Aorta (tissue), 5 donors: ENCODE results near the gene RTBDN. TPM values are rescaled to one million over a fixed set of nuclear protein-coding genes. Genes with fewer than 3 reads are reported as not detected.
"Not testable (repeated sequence)": the region's sequence is repeated elsewhere in the genome, so short reads cannot be mapped to it uniquely, and the experiment has no call there.

Experiments used
- ATAC-seq: fragments of 200-7000 bp; cut with Tn5 transposase; one replicate; pipeline ENCODE4 v1.9.1; 2022; ENCODE audit warnings: moderate library complexity; ENCODE audit not compliant: low FRiP score
- DNase-seq, 2 donors: peaks; one replicate each; pipeline ENCODE4 v3.0.0-alpha.2; 2020
- H3K27ac ChIP-seq, 2 donors: one replicate each; pipeline ENCODE4 v1.5.1; 2013; ENCODE audit warnings: low read length in 2 of 2, mild to moderate bottlenecking in 2 of 2, moderate library complexity in 2 of 2, control low read depth in 1 of 2, inconsistent platforms in 1 of 2, low read depth in 1 of 2
- H3K27me3 ChIP-seq, 2 donors: one replicate each; pipeline ENCODE4 v1.6.1; 2013; ENCODE audit warnings: control low read depth in 1 of 2, low read length in 1 of 2, mild to moderate bottlenecking in 1 of 2, moderate library complexity in 1 of 2; ENCODE audit not compliant: insufficient read depth in 2 of 2, control insufficient read depth in 1 of 2
- H3K36me3 ChIP-seq, 2 donors: one replicate each; pipeline ENCODE4 v1.6.1; 2013; ENCODE audit warnings: control low read depth in 1 of 2, low read length in 1 of 2, mild to moderate bottlenecking in 1 of 2; ENCODE audit not compliant: insufficient read depth in 2 of 2, control insufficient read depth in 1 of 2
- H3K4me1 ChIP-seq, 2 donors: one replicate each; pipeline ENCODE4 v1.6.1; 2013; ENCODE audit warnings: low read length in 2 of 2, control low read depth in 1 of 2, mild to moderate bottlenecking in 1 of 2, moderate library complexity in 1 of 2; ENCODE audit not compliant: insufficient read depth in 2 of 2, control insufficient read depth in 1 of 2
- H3K4me3 ChIP-seq, 2 donors: one replicate each; pipeline ENCODE4 v1.5.1; 2013; ENCODE audit warnings: low read length in 2 of 2, control low read depth in 1 of 2, mild to moderate bottlenecking in 1 of 2
- H3K9me3 ChIP-seq: one replicate; pipeline ENCODE4 v1.6.1; 2013; ENCODE audit warnings: mild to moderate bottlenecking, low read length; ENCODE audit not compliant: control insufficient read depth
- WGBS, 2 donors: extraction: QIAGEN DNeasy Blood & Tissue Kit; methylation state at CpG; one replicate each; pipeline ENCODE4 v1.1.7; 2013; 5-methylcytosine and 5-hydroxymethylcytosine counted together
- intact Hi-C, 2 donors: fragments of 100-400 bp; cut with DNase I; formaldehyde crosslinking; loops; one replicate each; pipeline versions ENCODE4 v1.14.2 to v1.15.0; 2022
- polyA plus RNA-seq, 2 donors: library from polyadenylated mRNA; stranded (reverse); fragments of 200-250 nt; gene quantifications; one replicate each; pipeline ENCODE4 v1.2.3, GENCODE V29; 2013
- total RNA-seq, 2 donors: library from RNA; stranded (reverse); fragmentation: NEBNext Ultra II Directional; extraction: Animal tissue kit (Norgen Biotek cat#: 25700); gene quantifications; one replicate each; pipeline ENCODE4 v1.2.1, GENCODE V29; 2021
- donor health status: healthy with polysubstance abuse.
- donor health status: Bipolar disorder and iron deficiency.
- donor health status: DM: no; HTN: no; CAD: no.
- donor health status: DM: no; HTN: no; CAD: no.
- donor health status: DM: yes; HTN: yes; CAD: no.

RTBDN gene
- total and polyA plus RNA-seq, 4 donors = 2.0 TPM; not detected in 3

DNA sequence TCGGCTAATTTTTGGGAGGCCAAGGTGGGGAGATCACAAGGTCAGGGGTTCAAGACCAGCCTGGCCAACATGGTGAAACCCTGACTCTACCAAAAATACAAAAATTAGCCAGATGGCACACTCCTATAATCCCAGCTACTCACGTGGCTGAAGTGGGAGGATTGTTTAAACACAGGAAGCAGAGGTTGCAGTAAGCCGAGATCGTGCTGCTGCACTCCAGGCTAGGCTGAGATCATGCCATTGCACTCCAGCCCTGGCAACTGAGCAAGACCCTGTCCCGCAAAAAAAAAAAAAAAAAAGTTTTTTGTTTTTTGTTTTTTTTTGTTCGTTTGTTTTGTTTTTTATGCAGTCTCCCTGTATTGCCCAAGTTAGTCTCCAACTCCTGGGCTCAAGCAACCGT is 25.2 kb upstream of the RTBDN start:
- Histone ChIP-seq H3K27ac (no peak overlapping the region), H3K27me3 (no peaks in the 10 kb centered on the region), H3K4me1 (no peaks in the 10 kb centered on the region), H3K36me3 (no peaks in the 10 kb centered on the region), H3K4me3 (no peak overlapping the region), H3K9me3 (no peaks in the 10 kb centered on the region)
- ATAC-seq (no peak), DNase-seq (no peak)
- intact Hi-C loops = no loop called here
- 51 to 61% methylated on average over 7 of the region's 7 CpGs for WGBS, 2 donors

DNA sequence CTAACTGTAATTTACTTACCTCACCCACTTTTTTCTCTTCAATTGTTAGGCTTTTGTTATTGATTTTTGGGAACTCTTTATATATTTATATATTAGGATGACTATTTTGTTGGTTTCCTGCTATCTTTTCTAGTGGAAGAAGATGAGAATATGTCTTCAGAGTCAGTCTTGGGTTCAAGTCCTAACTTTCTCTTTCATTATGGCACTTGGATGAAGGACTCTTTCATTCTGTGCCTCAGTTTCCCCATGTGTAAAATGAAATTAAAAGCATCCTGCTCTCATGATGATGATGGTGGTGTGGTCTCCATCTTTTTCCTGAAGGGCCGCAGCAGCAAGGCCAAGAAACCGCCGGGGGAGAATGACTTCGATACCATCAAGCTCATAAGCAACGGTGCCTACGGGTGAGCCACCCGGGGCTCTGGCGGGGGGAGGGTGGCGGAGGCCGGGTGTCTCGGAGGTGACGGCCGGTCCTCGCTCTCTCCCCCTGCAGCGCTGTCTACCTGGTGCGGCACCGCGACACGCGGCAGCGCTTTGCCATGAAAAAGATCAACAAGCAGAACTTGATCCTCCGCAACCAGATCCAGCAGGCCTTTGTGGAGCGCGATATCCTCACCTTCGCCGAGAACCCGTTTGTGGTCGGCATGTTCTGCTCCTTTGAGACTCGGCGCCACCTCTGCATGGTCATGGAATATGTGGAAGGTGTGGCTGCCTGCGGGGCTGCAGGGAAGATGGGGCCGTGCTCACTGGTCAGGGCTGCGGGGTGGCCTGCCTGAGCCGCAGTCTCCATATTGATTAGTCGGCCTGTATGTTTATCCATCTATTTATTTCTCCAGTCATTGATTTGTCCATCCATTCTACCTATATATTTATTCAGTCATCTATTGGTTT is 23.9 kb upstream of the RTBDN start:
- intact Hi-C loops = no loop called here
- Histone ChIP-seq H3K4me3 (no peak overlapping the region), H3K27me3 (no peaks in the 10 kb centered on the region), H3K36me3 (no peaks in the 10 kb centered on the region), H3K4me1 (no peaks in the 10 kb centered on the region), H3K9me3 (no peaks in the 10 kb centered on the region), H3K27ac (no peak overlapping the region)
- 94% methylated on average over 35 of the region's 35 CpGs for WGBS, 2 donors
- ATAC-seq = no peak
- no peak for DNase-seq

DNA sequence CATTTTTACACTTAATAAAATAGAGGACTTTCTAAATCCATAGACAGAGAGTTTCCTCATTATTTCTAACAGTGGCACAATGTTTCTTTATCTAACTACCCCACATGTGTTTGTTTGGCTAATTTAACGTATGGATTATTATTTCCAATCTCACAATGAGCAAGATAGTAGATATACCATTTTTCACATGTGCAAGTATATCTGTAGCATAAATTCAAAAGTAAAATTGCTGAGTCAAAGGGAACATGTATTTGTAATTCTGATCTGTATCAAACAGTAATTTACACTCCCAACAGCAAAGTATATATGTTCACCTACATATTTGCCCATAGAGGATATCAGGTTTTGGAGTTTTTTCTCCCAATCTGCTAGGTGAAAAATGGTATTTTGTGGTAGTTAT is 22.3 kb upstream of the RTBDN start:
- Histone ChIP-seq H3K27me3 (no peaks in the 10 kb centered on the region), H3K36me3 (no peaks in the 10 kb centered on the region), H3K9me3 (no peaks in the 10 kb centered on the region), H3K27ac (no peak overlapping the region), H3K4me1 (no peaks in the 10 kb centered on the region), H3K4me3 (no peak overlapping the region)
- ATAC-seq = no peak
- intact Hi-C loops = no loop called here
- no peak for DNase-seq
- 52 to 67% methylated on average over 1 of the region's 1 CpG for WGBS, 2 donors

DNA sequence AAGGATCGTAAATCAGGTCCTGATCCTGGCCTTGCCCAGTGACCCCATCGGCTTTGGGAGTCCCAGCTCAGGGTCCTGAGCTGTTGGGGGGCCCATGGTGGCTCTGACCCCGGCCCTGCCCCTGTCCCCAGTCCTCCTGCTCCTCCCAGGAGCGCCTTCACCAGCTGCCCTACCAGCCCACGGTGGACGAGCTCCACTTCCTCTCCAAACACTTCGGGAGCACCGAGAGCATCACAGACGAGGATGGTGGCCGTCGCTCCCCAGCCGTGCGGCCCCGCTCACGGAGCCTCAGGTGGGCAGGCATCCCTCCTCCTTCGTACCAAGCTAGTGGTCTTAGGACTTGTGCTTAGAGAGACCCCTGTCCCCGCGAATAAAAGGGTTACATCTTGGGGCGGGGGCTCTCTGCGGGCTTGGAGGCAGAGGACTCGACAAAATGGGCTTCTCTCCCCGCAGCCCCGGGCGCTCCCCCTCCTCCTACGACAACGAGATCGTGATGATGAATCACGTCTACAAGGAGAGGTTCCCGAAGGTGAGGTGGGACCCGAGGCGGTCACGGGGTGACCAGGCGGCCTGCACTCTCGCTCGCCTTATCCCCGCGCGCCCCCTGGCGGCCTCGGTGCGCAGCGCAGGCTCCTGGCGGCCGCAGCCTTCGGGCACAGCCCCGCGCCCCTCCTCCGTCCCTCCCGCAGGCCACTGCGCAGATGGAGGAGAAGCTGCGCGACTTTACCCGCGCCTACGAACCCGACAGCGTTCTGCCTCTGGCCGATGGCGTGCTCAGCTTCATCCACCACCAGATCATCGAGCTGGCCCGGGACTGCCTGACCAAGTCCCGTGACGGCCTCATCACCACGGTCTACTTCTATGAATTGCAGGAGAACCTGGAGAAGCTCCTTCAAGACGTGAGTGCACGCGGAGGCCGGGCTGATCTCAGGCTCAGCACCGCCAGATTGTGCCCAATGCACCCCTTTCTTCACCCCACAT is 13.1 kb upstream of the RTBDN start:
- peak; percentile 94 for ATAC-seq
- H3K27me3 ChIP-seq = no peaks in the 10 kb centered on the region
- H3K9me3 ChIP-seq = no peaks in the 10 kb centered on the region
- intact Hi-C loops = loop anchor here (1.0 to 10.0 kb wide), 4 partner anchors 75 to 173 kb away; no protein-coding TSS in a partner anchor
- H3K4me1 ChIP-seq = no peaks in the 10 kb centered on the region
- H3K4me3 ChIP-seq = no peak overlapping the region
- peak; percentile 90 to 96 for DNase-seq
- WGBS, 2 donors = 12 to 13% methylated on average over 61 to 69 of the region's 69 CpGs
- no peaks in the 10 kb centered on the region for H3K36me3 ChIP-seq
- no peak overlapping the region for H3K27ac ChIP-seq

- H3K9me3 ChIP-seq, H3K27me3 ChIP-seq, DNase-seq, H3K36me3 ChIP-seq, H3K27ac ChIP-seq, ATAC-seq, H3K4me1 ChIP-seq, H3K4me3 ChIP-seq: not testable (repeated sequence)
- 79 to 85% methylated on average over 7 of the region's 7 CpGs for WGBS, 2 donors
- intact Hi-C loops = loop anchor here (1.0 to 10.0 kb wide), 4 partner anchors 74 to 172 kb away; no protein-coding TSS in a partner anchor
Measured at GRCh38 chr19:12846613-12847012, 12.2 kb upstream of the RTBDN start.

DNA sequence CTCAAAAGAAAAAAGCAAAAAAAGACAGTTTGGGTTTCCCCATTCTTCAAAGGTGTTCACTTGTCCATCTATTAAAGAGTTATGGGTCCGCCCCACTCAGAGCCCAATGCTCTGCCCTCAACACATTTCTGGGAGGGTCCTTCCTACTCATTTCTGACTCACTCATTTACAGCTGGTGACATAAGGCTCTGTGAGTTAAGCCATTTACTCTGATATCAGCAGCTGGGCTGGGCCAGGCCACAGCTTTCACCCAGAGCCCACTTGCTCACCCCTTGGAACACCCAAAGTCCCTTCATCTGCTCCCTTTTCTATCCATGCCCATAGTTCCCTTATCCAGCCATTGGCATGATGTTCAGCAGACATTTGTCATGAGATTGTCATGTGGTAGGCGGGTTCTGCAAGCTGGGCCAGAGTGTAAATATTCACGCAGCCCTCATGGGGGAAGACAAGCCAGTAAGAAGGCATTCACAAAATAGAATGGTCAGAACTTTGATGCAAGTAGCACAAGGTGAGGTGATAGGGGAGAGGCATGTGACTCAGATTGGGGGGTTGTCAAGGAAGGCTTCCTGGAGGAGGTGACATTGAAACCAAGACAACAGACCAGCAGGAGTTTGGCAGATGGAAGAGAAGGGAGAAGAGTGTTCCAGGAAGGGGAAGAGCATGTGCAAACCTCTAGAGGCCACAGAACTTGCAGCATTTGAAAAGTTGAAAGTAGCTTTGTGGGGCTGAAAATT is 9.8 kb upstream of the RTBDN start:
- Histone ChIP-seq H3K27me3 (no peaks in the 10 kb centered on the region), H3K9me3 (no peaks in the 10 kb centered on the region), H3K27ac (no peak overlapping the region), H3K36me3 (no peaks in the 10 kb centered on the region), H3K4me1 (no peaks in the 10 kb centered on the region), H3K4me3 (no peak overlapping the region)
- intact Hi-C loops = loop anchor here (5.0 to 10.0 kb wide), 2 partner anchors 37 to 169 kb away; partner anchors contain the start of gene RNASEH2A (in 1 of the 2)
- no peak for DNase-seq
- ATAC-seq = no peak
- 66 to 70% methylated on average over 3 of the region's 3 CpGs for WGBS, 2 donors

- H3K4me1 ChIP-seq = no peaks in the 10 kb centered on the region
- no peak overlapping the region for H3K4me3 ChIP-seq
- no peaks in the 10 kb centered on the region for H3K36me3 ChIP-seq
- 77 to 81% methylated on average over 11 of the region's 11 CpGs for WGBS, 2 donors
- H3K27ac ChIP-seq = no peak overlapping the region
- no peak for DNase-seq
- ATAC-seq = no peak
- H3K9me3 ChIP-seq = no peaks in the 10 kb centered on the region
- intact Hi-C loops = loop anchor here (5.0 to 10.0 kb wide), 2 partner anchors 36 to 169 kb away; partner anchors contain the start of gene RNASEH2A (in 1 of the 2)
- no peaks in the 10 kb centered on the region for H3K27me3 ChIP-seq
Measured at GRCh38 chr19:12843328-12843727, 8.9 kb upstream of the RTBDN start.

- H3K27me3 ChIP-seq = no peaks in the 10 kb centered on the region
- ATAC-seq = no peak
- 93 to 94% methylated on average over 18 of the region's 18 CpGs for WGBS, 2 donors
- H3K4me3 ChIP-seq = no peak overlapping the region
- H3K4me1 ChIP-seq = no peaks in the 10 kb centered on the region
- no peaks in the 10 kb centered on the region for H3K9me3 ChIP-seq
- no peak for DNase-seq
- intact Hi-C loops = loop anchor here (5.0 to 10.0 kb wide), 2 partner anchors 35 to 168 kb away; partner anchors contain the start of gene RNASEH2A (in 1 of the 2)
- no peak overlapping the region for H3K27ac ChIP-seq
- no peaks in the 10 kb centered on the region for H3K36me3 ChIP-seq
Measured at GRCh38 chr19:12842511-12842910, 8.1 kb upstream of the RTBDN start.
